BJ (cell line): ENCODE measurements around the gene SMPD4. TPM values are rescaled to one million over a fixed set of nuclear protein-coding genes. Genes with fewer than 3 reads are reported as not detected.

Experiments used
- polyA plus RNA-seq: library from polyadenylated mRNA; depleted of rRNA; stranded (reverse); fragments of >200 nt; gene quantifications from 2 replicates; pipeline ENCODE4 v1.2.3, GENCODE V29; 2011; rRNA removed
- small RNA-seq: library from RNA; depleted of rRNA; stranded (forward); fragments of <200 nt; gene quantifications from one replicate; pipeline ENCODE3, GENCODE V24; 2012; ENCODE audit warnings: low replicate concordance, low read depth; ENCODE audit not compliant: insufficient read length

SMPD4 gene
- polyA plus RNA-seq, 1 experiment: 60.1 TPM

Small RNAs within 50 kb of the gene (small RNA-seq; reads per million reads assigned to genes)
- gene RNU6-1049P: not detected

Other genes with a start within 250 kb of the SMPD4 start
- gene RAB6C, start 201.9 kb downstream of the SMPD4 start, polyA plus RNA-seq: not detected in 2 replicates
- not detected in 2 replicates for gene POTEF, start 52.4 kb downstream of the SMPD4 start, polyA plus RNA-seq
- gene CCDC74B, start 36.5 kb downstream of the SMPD4 start, polyA plus RNA-seq: 2.7 and 5.3 TPM in 2 replicates
- gene MZT2B, start 660 bp upstream of the SMPD4 start, polyA plus RNA-seq: 128 and 199 TPM in 2 replicates
- not detected in 2 replicates for gene TUBA3E, start 16.8 kb upstream of the SMPD4 start, polyA plus RNA-seq
- 80.9 and 144 TPM in 2 replicates for gene IMP4, start 161.3 kb upstream of the SMPD4 start, polyA plus RNA-seq
- 21.0 and 24.4 TPM in 2 replicates for gene PTPN18, start 174.5 kb upstream of the SMPD4 start, polyA plus RNA-seq